Measurements from ENCODE around the gene SYT7. TPM values are rescaled to one million over a fixed set of nuclear protein-coding genes. Genes with fewer than 3 reads are reported as not detected.

SYT7 gene
- total RNA-seq, 1 experiment from 2014 or later: 2.5 TPM

DNA sequence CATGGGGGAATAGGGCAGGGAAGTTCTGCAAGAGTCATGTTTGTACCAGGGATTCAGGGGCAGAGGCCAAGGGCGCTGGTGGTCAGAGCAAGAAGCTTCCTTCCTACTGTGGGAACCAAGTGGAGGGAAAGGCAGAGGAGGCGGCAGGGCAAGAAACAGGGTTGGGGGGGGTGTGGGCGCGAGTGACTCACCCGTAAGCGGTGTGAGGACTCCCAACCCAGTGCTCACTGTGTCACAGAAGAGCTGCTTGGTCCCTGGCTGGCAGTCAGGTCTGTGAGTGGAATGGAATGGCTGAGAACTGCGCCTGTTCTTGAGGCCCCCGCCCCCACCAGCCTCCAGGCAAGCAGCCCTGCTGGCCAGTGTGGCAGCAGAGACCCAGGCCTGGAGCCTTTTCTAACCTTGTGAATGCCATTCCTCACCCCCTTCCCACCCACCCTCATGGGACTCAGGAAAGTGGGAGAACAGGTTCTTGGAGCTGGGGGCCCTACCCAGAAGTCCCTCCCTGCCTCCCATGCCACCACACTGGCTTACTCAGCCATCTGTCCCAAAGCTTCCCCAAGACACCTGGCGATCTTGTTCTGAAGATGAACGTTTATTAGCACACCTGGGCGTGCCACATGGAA is 67.6 kb downstream of the SYT7 start:
- Histone ChIP-seq H3K27ac (ENCODE audit: low read length) (no peak overlapping the region), H3K27me3 (ENCODE audit: control insufficient read depth, insufficient read depth, low read length) (no peaks in the 10 kb centered on the region), H3K4me1 (ENCODE audit: control insufficient read depth, insufficient read depth, low read length) (peaks cover 5% of the 10 kb centered on the region), H3K4me3 (ENCODE audit: low read depth in 2 of 2, low read length in 2 of 2) (no peak overlapping the region), H3K36me3 (ENCODE audit: control insufficient read depth, insufficient read depth, low read length) (no peaks in the 10 kb centered on the region), H3K9me3 (ENCODE audit: control insufficient read depth, insufficient read depth, low read depth, low read length) (no peaks in the 10 kb centered on the region)
- ChIA-PET CTCF (interaction anchor here (1.5 to 1.7 kb wide), 2 partner anchors 27 to 31 kb away, joined by 4 to 5 read pairs; no protein-coding TSS in a partner anchor), POLR2A (no interaction called here)
- no TSS peak for BruUV-seq (replicated peaks)
- in situ Hi-C loops (cut with HindIII; ENCODE audit: low pct_unique_long_range_greater_than_20kb, low sequenced_read_pairs) (no loop called here), intact Hi-C loops (cut with micrococcal nuclease; ENCODE audit: unreplicated experiment) (loop anchor here (10.0 kb wide), 1 partner anchor 68 kb away; no protein-coding TSS in a partner anchor)
- no peak for TF ChIP-seq TCF7L2 (IDR thresholded peaks at IDR 0.05; ENCODE audit: low read depth, low read length)
- TF ChIP-seq POLR2AphosphoS5 (IDR thresholded peaks at IDR 0.05; ENCODE audit: low read depth, low read length): no peak
- TF ChIP-seq SIN3A (IDR thresholded peaks at IDR 0.05; ENCODE audit: borderline replicate concordance, insufficient read depth, low read depth, low read length): no peak
- TF ChIP-seq, protein P1, sequence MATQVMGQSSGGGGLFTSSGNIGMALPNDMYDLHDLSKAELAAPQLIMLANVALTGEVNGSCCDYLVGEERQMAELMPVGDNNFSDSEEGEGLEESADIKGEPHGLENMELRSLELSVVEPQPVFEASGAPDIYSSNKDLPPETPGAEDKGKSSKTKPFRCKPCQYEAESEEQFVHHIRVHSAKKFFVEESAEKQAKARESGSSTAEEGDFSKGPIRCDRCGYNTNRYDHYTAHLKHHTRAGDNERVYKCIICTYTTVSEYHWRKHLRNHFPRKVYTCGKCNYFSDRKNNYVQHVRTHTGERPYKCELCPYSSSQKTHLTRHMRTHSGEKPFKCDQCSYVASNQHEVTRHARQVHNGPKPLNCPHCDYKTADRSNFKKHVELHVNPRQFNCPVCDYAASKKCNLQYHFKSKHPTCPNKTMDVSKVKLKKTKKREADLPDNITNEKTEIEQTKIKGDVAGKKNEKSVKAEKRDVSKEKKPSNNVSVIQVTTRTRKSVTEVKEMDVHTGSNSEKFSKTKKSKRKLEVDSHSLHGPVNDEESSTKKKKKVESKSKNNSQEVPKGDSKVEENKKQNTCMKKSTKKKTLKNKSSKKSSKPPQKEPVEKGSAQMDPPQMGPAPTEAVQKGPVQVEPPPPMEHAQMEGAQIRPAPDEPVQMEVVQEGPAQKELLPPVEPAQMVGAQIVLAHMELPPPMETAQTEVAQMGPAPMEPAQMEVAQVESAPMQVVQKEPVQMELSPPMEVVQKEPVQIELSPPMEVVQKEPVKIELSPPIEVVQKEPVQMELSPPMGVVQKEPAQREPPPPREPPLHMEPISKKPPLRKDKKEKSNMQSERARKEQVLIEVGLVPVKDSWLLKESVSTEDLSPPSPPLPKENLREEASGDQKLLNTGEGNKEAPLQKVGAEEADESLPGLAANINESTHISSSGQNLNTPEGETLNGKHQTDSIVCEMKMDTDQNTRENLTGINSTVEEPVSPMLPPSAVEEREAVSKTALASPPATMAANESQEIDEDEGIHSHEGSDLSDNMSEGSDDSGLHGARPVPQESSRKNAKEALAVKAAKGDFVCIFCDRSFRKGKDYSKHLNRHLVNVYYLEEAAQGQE (IDR thresholded peaks at IDR 0.05; ENCODE audit: insufficient read depth in 1 of 2, low read depth in 2 of 2, low read length in 1 of 2): no peak
- ATAC-seq: no peak
- DNase-seq (ENCODE audit: low read depth, low spot score): no peak

DNA sequence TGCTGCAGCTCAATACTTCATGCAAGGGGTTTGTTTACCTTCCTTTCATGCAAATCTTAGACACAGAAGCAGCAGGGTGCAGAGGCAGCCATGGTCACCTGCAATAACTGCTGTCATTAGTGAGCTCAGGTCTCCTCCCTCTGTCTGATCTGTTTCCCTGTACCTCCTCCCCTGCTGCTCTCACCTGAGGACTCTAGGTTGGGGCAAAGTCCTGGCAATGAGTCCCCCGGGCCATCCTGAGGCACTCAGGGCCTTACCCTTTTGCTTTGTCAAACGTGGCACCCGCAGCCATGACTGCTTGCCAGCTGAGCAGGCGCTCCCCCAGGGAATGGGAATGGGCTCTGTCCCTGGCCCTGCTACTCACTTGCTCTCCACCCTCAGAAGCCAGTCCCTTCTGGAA is 68.4 kb downstream of the SYT7 start:
- ChIA-PET CTCF (no interaction called here), POLR2A (interaction anchor here (0.5 kb wide), 1 partner anchor 99 kb away, joined by 4 read pairs; no protein-coding TSS in a partner anchor)
- DNase-seq (ENCODE audit: low read depth, low spot score) (no peak), ATAC-seq (no peak)
- H3K9me3 ChIP-seq (ENCODE audit: control insufficient read depth, insufficient read depth, low read depth, low read length): no peaks in the 10 kb centered on the region
- intact Hi-C loops (cut with micrococcal nuclease; ENCODE audit: unreplicated experiment): loop anchor here (10.0 kb wide), 1 partner anchor 68 kb away; no protein-coding TSS in a partner anchor
- H3K4me1 ChIP-seq (ENCODE audit: control insufficient read depth, insufficient read depth, low read length): peaks cover 5% of the 10 kb centered on the region
- no peak overlapping the region for H3K27ac ChIP-seq (ENCODE audit: low read length)
- H3K4me3 ChIP-seq (ENCODE audit: low read depth in 2 of 2, low read length in 2 of 2): no peak overlapping the region
- TF ChIP-seq, protein P1 (IDR thresholded peaks at IDR 0.05; ENCODE audit: insufficient read depth in 1 of 2, low read depth in 2 of 2, low read length in 1 of 2): no peak
- TF ChIP-seq SIN3A (IDR thresholded peaks at IDR 0.05; ENCODE audit: borderline replicate concordance, insufficient read depth, low read depth, low read length) (no peak), POLR2AphosphoS5 (IDR thresholded peaks at IDR 0.05; ENCODE audit: low read depth, low read length) (no peak), TCF7L2 (IDR thresholded peaks at IDR 0.05; ENCODE audit: low read depth, low read length) (no peak)
- TF ChIP-seq, protein P2, sequence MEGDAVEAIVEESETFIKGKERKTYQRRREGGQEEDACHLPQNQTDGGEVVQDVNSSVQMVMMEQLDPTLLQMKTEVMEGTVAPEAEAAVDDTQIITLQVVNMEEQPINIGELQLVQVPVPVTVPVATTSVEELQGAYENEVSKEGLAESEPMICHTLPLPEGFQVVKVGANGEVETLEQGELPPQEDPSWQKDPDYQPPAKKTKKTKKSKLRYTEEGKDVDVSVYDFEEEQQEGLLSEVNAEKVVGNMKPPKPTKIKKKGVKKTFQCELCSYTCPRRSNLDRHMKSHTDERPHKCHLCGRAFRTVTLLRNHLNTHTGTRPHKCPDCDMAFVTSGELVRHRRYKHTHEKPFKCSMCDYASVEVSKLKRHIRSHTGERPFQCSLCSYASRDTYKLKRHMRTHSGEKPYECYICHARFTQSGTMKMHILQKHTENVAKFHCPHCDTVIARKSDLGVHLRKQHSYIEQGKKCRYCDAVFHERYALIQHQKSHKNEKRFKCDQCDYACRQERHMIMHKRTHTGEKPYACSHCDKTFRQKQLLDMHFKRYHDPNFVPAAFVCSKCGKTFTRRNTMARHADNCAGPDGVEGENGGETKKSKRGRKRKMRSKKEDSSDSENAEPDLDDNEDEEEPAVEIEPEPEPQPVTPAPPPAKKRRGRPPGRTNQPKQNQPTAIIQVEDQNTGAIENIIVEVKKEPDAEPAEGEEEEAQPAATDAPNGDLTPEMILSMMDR (IDR thresholded peaks at IDR 0.05): no peak
- H3K36me3 ChIP-seq (ENCODE audit: control insufficient read depth, insufficient read depth, low read length): no peaks in the 10 kb centered on the region
- peaks cover 4% of the 10 kb centered on the region; the same call in 1 of the 2 replicates for H3K27me3 ChIP-seq (ENCODE audit: control insufficient read depth, insufficient read depth, low read length)
- in situ Hi-C loops (cut with HindIII; ENCODE audit: low pct_unique_long_range_greater_than_20kb, low sequenced_read_pairs): no loop called here
- no TSS peak for BruUV-seq (replicated peaks)
